ENCODE measurements around the gene CNN3.

Gene CNN3

DNA sequence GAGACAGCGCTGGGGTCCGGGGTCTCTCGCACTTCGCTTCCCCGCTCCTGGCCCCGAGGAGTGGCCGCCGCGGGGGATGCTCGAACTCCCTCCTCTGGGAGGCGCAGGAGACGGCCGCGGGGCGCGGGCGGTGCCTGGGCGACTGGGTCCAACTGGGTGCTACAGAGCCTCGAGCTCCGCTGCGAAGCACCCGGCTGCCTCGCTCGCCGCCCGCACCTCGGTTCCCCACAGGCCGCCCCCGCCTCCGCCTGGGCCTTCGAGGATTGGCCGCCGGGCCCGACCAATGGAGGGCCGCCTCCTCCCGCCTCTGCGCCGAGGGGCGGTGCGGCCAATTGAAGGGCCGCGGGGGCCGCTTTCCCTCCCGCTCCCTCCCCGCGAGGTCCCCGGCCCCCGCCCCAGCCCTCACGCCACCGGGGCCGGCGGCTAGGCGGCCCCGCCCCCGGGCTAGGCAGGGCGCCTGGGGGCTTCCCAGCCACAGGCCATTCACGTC, at the start of gene CNN3:
Gene CNN3, minus strand, starts transcription at position 196 of the 490 bp plus-strand sequence. CDS start 216 bp downstream, outside the sequence.
- DNase-seq (ENCODE audit: low spot score): peak; percentile 91

DNA sequence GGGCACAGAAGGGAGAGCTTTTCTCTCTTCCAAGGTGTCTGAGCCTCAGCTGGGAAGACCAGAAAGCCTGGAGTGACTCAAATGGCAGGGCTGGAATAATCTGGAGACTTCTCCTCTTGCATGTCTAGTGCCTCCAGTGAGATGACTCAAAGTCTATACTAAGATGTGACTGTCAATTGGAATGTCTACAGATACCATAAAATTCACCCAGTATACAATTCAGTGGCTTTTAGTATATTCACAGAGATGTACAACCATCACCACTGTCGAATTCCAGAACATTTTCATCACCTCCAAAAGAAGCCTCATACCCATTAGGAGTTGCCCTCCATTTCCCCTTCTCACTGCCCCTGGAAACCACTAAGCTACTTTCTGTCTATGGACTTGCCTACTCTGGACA, 47.9 kb upstream of the CNN3 start:
- peak; percentile 56 for DNase-seq (ENCODE audit: low spot score)

DNA sequence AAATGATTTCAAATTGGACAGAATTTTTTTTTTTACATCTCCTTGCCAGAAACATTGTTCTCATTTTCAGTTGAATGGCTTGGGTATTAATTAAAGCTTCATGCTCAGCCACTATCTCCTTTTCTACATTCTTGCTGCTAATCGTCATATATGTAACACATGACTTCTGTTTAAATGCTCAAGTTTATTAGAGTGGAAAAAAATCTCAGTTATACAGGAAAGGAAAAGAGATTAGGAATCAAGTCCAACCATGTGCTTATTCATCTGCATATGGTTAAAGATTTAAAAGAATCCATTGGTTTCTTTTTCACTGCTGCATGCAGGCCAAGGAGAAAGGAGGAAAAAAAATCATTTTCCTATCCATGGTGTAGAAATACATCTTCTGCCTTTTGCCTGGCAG, 47.3 kb upstream of the CNN3 start:
- no peak for DNase-seq (ENCODE audit: low spot score)

DNA sequence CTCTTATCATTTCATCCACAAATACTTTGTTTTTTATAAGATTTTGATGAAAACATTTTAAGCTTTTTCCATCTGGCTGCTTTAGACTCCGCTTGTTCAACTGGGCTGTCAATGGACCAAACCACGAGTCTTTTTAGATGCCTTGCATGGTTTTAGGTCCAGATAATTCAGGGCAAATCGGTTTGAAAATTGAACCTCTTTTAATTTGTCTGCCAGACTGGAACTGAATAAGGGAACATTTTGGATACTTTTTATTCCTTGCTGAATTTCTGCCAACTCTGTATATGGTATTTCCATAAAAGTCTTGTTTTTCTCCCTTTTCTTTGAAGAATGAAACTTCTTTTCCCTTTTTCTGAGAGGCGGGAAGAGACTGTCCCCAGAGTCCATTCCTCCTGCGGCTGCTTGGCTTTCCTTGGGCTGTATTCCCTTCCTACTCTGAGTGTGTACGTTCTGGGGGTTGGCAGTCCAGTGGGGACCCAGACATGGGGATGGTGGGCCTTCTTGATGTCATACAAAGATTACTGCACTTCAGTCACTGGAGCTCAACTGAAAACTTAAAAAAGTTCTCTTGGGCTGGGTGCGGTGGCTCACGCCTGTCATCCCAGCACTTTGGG, 46.5 kb upstream of the CNN3 start:
- DNase-seq (ENCODE audit: low spot score): no peak

DNA sequence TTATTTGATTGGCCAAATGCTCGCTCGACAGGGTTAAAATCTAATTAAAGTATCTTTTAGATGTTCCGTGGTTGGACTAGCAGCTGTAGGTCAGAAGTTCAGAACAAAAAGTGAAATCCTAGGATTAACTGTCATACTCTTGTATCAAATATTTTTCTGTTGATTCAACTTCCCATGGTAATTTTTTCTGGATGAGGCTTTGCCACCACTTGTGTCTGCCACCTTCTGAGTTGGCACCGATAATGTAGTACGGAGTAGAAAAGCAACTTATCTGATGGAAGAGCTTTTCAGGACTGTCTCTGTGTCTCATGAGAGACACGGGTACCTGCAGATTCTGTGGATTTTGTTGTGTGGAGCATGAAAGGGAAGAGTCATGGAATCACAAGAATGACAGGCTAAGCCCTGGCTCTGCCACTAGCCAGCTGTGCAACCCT, 44.6 kb upstream of the CNN3 start:
- peak; percentile 2 for DNase-seq (ENCODE audit: low spot score)

DNA sequence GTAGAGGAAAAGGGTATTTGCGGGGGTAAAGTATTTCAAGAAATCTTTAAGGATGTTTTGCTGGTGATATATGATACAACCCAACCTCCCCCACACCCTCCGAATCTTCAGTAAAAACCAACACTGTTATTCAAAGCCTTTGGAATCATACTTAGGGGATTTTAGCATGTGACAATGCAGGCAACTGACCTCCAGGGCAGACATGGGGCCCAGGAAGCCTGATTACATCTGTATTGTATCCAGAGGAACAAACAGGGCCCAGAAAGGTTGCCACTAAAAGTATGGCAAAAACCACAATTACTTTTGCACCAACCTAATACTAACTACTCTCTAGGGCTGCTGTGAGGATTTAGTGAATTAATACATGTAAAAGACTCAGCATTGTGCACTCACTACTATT, 43.9 kb upstream of the CNN3 start:
- DNase-seq (ENCODE audit: low spot score): no peak

DNA sequence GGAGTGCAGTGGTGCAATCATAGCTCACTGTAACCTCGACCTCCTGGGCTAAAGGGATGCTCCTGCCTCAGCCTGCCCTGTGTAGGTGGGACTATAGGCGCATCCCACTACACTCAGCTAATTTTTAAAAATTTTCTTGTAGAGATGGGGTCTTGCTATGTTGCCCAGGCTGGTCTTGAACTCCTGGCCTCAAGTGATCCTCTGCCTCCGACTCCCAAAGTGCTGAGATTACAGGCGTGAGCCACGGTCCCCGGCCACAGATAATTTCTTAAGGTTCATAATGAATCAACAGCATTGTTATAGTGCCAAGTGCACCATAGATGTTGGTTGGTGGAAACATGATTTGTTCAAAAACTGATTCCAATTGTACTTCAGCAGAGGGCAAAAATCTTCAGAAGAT, 42.2 kb upstream of the CNN3 start:
- DNase-seq (ENCODE audit: low spot score): no peak

DNA sequence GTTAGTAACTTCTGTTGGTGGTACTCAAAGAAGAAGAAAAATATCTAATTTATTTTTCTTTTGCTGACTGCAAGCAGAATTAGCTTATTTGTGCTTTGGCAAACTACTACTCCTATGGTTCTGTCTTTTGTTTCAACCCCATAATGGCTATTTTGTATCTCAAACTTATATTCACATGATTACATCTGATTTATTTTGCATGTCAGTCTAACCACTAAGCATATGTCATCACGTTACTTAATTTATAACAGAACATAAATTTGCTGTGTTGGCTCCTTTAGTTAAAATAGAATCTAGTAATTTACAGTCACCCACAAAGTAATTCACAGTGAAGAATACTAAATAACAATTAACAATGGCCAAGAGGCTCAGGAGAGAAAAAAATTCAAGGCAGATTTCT, 39.1 kb upstream of the CNN3 start:
- DNase-seq (ENCODE audit: low spot score): no peak

DNA sequence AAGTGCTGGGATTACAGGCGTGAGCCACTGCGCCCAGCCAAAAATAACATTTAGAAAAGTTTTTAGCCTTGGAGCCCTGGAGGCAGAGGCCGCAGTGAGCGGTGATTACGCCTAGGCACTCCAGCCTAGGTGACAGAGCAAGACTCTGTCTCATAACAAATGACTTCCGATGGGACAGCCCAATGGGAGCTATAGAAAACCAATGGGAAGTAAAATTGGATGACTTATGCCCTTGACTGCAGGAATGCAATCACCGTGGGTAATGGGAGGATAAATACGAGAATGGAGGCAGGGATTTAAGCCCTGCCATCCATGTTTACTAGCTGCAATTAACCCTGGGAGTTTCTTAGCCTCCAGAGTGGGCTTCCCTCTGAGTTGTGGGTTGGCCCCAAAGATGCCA, 37.0 kb upstream of the CNN3 start:
- no peak for DNase-seq (ENCODE audit: low spot score)

DNA sequence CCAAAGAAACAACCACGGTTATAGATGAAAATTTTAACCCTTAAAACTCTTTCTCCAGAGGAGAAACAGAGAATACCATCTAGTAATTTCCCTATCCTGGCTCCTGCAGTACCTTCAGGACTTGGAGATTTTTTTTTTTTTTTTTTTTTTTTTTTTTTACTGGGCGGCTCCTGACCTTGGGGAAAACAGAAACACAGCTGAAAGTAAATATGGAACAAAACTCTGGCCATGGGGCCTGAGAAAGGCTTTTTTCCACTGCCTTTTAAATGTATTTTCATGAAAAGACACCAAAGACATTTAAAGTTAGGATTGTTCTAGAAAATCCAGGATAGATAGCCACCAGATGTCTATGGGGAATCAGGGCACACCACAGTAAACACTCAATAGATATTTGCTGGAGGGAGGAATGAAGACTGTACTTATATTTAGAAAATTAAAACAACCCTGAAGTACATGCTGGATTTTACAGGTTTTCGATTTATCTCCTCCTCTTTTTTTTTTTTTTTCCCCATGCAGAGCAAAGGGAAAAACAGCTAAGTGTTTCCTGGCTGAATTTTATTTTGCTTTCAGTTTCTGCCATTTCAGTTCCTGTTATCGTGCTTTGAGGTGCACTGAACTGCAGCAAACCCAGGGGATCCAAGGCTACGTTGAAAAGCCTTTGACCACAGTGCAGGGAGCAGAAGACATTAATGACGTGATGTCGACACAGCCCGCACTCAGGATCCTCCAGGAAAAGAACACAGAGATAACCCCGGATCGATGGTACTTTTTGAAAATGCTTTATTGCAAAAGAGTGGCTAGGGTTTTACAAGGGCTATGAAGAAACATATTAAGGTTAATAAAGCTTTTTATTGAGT, 35.7 kb upstream of the CNN3 start:
- no peak for DNase-seq (ENCODE audit: low spot score)

DNA sequence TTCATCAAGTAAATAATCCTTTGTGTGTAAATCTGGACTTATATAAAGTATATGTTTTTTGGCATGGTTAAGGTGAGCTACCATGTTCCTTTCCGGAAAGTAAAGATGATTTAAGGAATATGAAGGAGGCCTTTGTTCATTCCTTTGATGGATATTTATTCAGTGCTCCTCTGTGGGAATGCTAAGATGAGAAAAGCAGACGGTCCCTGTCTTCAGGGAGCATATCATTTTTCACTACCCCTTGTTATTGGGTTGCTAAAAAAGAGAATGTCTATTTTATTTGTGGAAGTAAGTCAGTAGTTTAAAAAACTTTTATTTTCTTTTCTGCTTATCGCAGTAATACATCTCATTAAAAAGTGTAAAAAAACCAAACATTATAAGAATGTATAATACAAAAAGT, 35.1 kb upstream of the CNN3 start:
- no peak for DNase-seq (ENCODE audit: low spot score)

DNA sequence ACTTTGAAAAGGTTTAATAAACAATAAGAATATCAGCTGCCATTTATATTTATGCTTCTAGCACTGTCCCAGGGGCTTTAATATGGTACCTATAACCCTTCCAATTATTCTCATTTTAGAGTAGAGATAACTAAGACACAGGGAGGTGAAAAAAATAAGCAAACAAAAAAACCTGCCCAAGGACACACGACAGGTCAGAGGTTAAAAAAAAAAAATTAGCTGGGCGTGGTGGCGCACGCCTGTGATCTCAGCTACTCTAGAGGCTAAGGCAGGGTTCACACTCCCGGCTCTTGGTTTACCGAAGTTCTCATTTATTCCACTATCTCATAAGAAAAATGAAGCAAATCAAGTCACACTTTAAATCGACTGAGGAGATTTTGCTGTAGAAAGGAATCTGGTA, 34.7 kb upstream of the CNN3 start:
- DNase-seq (ENCODE audit: low spot score): no peak

DNA sequence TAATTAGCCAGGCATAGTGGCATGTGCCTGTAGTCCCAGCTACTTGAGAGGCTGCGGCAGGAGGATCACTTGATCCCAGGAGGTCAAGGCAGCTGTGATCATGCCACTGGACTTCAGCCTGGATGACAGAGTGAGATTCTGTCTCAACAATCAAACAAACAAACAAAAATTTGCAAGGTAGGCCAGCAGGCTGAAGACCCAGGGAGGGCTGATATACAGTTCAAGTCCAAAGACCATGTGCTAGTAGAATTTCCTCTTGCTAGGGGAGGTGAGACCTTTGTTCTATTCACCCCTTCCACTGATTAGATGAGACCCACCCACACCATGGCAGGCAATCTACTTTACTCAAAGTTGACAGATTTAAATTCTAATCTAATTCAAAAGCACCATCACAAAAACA, 31.2 kb upstream of the CNN3 start:
- DNase-seq (ENCODE audit: low spot score): no peak

DNA sequence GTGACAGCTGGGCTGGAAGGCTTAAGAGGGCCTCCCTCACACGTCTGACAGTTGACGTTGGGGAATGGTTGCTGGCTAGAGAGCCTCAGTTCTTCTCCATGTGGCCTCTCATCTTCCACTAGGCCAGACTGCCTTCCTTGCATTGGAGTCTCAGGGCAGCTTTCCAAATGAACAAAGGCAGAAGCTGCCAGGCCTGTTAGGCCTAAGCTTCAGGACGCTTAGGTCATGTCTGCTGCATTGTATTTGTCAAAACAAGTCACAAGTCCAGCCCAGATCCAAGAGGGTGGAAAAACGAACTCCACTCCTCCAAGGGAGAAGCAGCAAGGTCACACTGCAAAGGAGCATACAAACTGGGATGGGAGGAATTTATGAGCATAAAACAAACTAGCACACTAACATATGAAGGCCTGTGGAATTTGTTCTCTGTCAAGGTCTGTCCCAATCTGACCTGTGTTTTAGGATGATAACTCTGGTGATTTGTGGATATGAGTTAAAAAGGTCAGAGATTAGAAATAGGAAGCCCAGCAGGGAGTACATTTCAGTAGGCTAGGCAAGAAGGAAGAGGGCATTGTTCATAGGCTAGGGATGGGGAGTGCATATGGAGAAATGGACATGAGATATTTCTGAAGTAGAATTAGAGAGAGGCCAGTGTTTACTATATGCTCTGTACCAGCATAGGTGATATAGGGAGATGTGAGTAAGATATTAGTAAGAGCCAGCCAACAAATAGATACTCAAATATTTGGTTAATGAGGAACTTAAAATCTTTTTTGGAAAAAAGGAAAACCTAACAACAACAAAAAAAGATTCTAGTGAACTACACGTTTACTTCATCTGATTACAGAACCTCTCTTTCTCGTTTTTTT, 29.1 kb upstream of the CNN3 start:
- DNase-seq (ENCODE audit: low spot score): no peak

DNA sequence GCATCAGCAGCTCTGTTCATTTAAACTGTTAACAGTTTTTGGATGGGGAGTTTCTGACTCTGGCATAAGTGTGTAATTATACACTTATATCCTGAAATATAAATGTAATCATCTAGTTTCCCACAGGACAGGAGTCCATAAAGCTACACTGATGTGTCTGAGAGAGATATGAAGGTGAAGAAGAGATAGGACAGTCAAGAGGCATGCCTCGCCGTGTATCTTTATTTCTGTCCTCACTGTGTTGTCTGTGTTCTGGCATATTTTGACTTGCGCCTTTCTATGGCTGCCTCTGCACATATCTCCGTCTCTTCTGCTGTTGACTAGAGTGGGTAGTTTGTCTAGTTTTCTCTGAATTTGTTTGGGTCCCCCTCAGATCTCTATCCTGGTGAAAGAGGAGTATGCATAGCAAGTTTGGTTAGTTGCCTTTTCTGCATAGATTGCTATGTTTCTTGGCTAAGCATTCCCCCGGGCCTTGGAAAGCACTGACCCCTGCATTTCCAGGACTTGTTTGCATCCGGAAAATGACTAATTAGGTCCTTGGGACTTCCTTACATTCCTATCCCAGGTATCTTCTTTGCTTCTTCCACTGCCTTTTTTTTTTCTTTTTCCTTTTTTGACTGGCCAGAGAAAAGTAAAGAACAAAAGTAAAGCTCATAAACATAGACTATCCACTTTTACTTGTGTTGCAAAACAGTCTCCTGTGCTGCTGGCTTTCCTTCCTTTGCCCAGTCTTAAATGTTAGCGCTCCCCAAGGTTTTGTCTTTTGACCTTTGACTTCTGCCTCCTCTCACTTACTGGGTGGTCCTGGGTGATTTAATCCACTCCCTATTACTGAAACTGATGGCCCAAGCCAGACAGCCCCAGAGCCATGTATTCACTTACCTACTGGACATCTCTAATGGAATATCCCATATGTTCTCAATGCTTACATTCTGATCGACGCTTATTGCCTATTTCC, 27.6 kb upstream of the CNN3 start:
- DNase-seq (ENCODE audit: low spot score): no peak

DNA sequence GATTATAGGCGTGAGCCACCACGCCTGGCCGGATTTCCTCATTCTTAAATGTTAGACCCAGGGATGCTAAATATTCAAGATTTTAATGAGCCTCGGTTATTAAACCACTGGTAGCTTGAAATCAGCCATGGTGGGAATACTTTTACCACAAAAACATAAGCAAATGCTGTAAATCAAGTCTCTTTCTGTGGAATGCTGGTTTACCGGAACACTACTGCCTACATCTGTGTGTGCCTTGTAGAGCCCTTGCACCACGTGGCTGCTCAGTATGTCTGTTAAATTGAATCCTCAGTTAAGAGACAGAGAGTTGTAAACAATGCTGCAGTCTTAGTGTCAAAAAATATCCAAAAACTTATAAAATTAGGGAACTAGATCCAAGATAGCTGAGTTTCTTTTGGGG, 26.8 kb upstream of the CNN3 start:
- no peak for DNase-seq (ENCODE audit: low spot score)

DNA sequence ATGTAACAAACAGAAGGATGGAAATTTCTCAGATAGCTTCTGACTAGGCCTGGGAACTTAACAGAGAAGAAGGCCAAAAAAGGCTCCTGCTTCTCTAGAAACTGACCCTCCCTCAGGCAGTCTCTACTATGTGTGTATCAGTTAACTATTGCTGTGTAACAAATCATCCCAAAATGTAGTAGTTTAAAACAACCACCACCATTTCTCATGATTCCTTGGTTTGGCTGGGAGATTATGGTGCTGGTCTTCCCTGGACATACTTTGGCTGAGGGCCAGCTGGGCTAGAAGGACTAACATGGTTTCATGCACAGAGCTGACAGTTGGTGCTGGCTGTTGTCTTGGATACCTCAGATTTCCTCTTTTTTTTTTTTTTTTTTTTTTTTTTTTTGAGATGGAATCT, 26.2 kb upstream of the CNN3 start:
- no peak for DNase-seq (ENCODE audit: low spot score)

DNA sequence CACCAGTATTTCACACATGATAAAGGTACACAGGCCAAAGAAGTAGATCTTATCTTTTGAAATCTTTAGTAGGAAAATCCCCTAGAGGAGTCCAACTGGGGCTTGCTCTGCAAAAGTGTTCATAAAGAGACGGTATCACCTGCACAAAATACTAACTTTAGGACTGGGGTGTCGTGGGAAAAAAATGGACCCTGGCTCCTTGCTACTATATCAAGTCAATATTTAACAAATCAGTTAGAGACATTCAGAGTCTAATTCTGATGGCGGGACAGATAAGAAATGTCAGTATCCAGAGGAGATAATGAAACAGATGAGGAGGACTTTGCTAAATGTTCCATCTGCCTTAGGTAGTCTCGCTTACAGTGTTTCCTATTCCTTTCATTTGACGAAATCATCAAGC, 25.6 kb upstream of the CNN3 start:
- no peak for DNase-seq (ENCODE audit: low spot score)

DNA sequence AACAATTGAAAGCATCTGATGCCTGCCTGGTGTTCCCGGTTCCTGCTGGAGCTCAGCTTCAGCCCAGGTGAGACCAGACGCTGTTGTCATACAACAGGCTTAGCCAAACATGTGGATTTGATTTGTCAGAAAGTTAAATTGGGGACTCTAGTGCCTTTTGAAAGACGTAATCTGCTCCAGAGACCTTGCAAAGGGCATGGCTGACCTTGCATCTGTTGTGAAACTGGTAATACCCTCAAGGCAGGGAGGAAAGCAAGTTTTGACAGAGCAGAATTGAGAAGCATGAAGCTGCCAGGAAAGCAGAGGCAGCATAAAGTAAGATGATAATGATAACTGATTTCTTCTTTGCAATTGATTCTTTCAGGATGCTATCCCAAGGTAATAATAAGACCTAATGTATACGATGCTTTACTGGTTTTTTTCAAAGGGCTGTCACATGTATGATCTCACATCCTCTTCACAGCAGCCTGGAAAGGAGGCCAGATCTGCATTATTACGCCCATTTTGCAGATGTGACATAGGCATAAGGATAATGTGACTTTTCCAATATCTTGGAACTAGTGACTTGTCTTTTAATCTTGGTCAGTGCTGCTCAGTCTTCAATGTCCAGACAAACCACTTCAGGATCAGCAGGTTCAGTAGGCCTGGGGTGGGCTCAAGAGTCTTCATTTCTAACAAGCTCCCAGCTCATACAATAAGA, 24.7 kb upstream of the CNN3 start:
- DNase-seq (ENCODE audit: low spot score): no peak

DNA sequence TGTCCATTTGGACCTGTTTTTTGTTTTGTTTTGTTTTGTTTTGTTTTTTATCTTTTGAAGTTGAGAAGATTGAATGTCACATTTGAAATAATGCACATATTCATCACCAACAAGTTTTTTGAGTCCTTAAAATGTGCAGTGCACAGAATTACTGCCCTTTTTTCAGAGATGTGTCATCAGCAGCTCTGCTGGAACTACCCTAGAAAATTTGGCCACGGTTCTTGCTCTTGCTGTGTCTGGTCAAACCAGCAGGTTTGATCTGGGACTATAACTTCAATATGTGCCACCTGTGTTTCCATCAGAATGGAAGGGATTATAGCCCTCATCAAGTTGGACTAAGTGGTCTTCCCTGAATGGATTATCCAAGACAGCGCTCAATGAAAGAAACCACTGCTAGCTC, 24.1 kb upstream of the CNN3 start:
- no peak for DNase-seq (ENCODE audit: low spot score)
